HepG2 (cell line): ENCODE data around the gene LAMA1. TPM values are rescaled to one million over a fixed set of nuclear protein-coding genes. Genes with fewer than 3 reads are reported as not detected.

Experiments used
- ARHGAP35 ChIP-seq: sonication (generic); formaldehyde crosslinking; IDR thresholded peaks from 2 replicates; pipeline ENCODE4 v1.9.0; 2022; ENCODE audit warnings: mild to moderate bottlenecking, inconsistent platforms, moderate library complexity, missing genetic modification reagents, borderline replicate concordance
- ATF4 ChIP-seq, 2 experiments: fragments of 450-650 bp in 1 of 2; sonication (generic) in 1 of 2; formaldehyde crosslinking; IDR thresholded peaks; 2 replicates each; pipeline versions ENCODE4 v1.5.0 to v1.8.0; 2020 to 2022; ENCODE audit warnings: mild to moderate bottlenecking in 1 of 2, missing genetic modification reagents in 1 of 2
- ATRX ChIP-seq: sonication (generic); formaldehyde crosslinking; IDR thresholded peaks from 2 replicates; pipeline ENCODE4 v1.4.0; 2020; ENCODE audit warnings: missing genetic modification reagents, borderline replicate concordance
- BRCA1 ChIP-seq: sonication (generic); formaldehyde crosslinking; IDR thresholded peaks from 2 replicates; pipeline ENCODE4 v1.4.0; 2020; ENCODE audit warnings: missing genetic modification reagents
- ELF3 ChIP-seq: IDR thresholded peaks from 2 replicates; pipeline ENCODE4 v1.6.1; 2016; ENCODE audit warnings: missing genetic modification reagents, missing compliant biosample characterization
- GATAD2A ChIP-seq: IDR thresholded peaks from 2 replicates; pipeline ENCODE4 v1.6.1; 2016
- HDAC1 ChIP-seq: sonication (generic); formaldehyde crosslinking; IDR thresholded peaks from 2 replicates; pipeline ENCODE4 v1.5.1; 2020; ENCODE audit warnings: mild to moderate bottlenecking, missing genetic modification reagents
- HOXA7 ChIP-seq: sonication (generic); formaldehyde crosslinking; IDR thresholded peaks from 2 replicates; pipeline ENCODE4 v1.8.1; 2022; ENCODE audit warnings: mild to moderate bottlenecking, missing genetic modification reagents, moderate library complexity
- MAFG ChIP-seq: sonication (generic); formaldehyde crosslinking; IDR thresholded peaks from 2 replicates; pipeline ENCODE4 v1.5.1; 2020; ENCODE audit warnings: mild to moderate bottlenecking, missing genetic modification reagents
- MED13 ChIP-seq: sonication (generic); formaldehyde crosslinking; IDR thresholded peaks from 2 replicates; pipeline ENCODE4 v1.5.0; 2020; ENCODE audit warnings: missing genetic modification reagents
- NAIF1 ChIP-seq: sonication (generic); formaldehyde crosslinking; IDR thresholded peaks from 2 replicates; pipeline ENCODE4 v1.5.0; 2020; ENCODE audit warnings: mild to moderate bottlenecking, missing genetic modification reagents, borderline replicate concordance
- NCOR1 ChIP-seq: fragments of 200-600 bp; sonication (generic); IDR thresholded peaks from 2 replicates; pipeline ENCODE4 v1.7.0; 2017; ENCODE audit warnings: antibody characterized with exemption, low read length, borderline replicate concordance
- ONECUT2 ChIP-seq: sonication (generic); formaldehyde crosslinking; IDR thresholded peaks from 2 replicates; pipeline ENCODE4 v1.4.0; 2020; ENCODE audit warnings: missing genetic modification reagents
- PITX1 ChIP-seq: sonication (generic); formaldehyde crosslinking; IDR thresholded peaks from 2 replicates; pipeline ENCODE4 v1.5.1; 2020; ENCODE audit warnings: mild to moderate bottlenecking, missing genetic modification reagents
- SMAD9 ChIP-seq: sonication (generic); formaldehyde crosslinking; IDR thresholded peaks from 2 replicates; pipeline ENCODE4 v1.5.1; 2020; ENCODE audit warnings: mild to moderate bottlenecking, missing genetic modification reagents
- SOX5 ChIP-seq: IDR thresholded peaks from 2 replicates; pipeline ENCODE4 v1.6.1; 2016; ENCODE audit warnings: borderline replicate concordance
- ZNF263 ChIP-seq: sonication (generic); formaldehyde crosslinking; IDR thresholded peaks from 2 replicates; pipeline ENCODE4 v1.4.0; 2020; ENCODE audit warnings: missing genetic modification reagents
- ZNF326 ChIP-seq: sonication (generic); formaldehyde crosslinking; IDR thresholded peaks from 2 replicates; pipeline ENCODE4 v1.4.0; 2020; ENCODE audit warnings: missing genetic modification reagents, borderline replicate concordance
- ZNF44 ChIP-seq: sonication (generic); formaldehyde crosslinking; IDR thresholded peaks from 2 replicates; pipeline ENCODE4 v1.5.1; 2020; ENCODE audit warnings: mild to moderate bottlenecking, missing genetic modification reagents
- ZNF644 ChIP-seq: IDR thresholded peaks from 2 replicates; pipeline ENCODE4 v1.6.1; 2016; ENCODE audit warnings: low read depth
- polyA plus RNA-seq, 8 experiments: library from polyadenylated mRNA; depleted of rRNA in 3 of 8; stranded (reverse) in 7 of 8; unstranded in 1 of 8; fragments of >200 nt; fragmentation: Illumina TruSeq in 4 of 8; extraction: Trizol in 4 of 8; gene quantifications; 2 replicates each; pipeline versions ENCODE4 v1.2.1 to v1.2.3, GENCODE V29; 2011 to 2016; ENCODE audit warnings: low read depth in 4 of 8, missing spikeins in 1 of 8, mixed read lengths in 1 of 8; ENCODE audit not compliant: insufficient read depth in 1 of 8
- total RNA-seq, 5 experiments: library from RNA; depleted of rRNA; stranded (reverse); fragments of >200 nt; fragmentation: Illumina TruSeq; extraction: Trizol; gene quantifications; 2 replicates each; pipeline ENCODE4 v1.2.3, GENCODE V29; 2016; ENCODE audit warnings: low read depth in 1 of 5
- TF ChIP-seq, protein P1 (sequence below): IDR thresholded peaks from 2 replicates; pipeline ENCODE4 v1.6.1; 2016; ENCODE audit warnings: missing genetic modification reagents, missing compliant biosample characterization
- TF ChIP-seq, protein P2 (sequence below): IDR thresholded peaks from 2 replicates; pipeline ENCODE4 v1.6.1; 2016; ENCODE audit warnings: low read depth, borderline replicate concordance
- TF ChIP-seq, protein P3 (sequence below): sonication (generic); formaldehyde crosslinking; IDR thresholded peaks from 2 replicates; pipeline ENCODE4 v1.8.1; 2022; ENCODE audit warnings: low read depth, mild to moderate bottlenecking, missing genetic modification reagents
- TF ChIP-seq, protein P4 (sequence below): IDR thresholded peaks from 2 replicates; pipeline ENCODE4 v1.6.1; 2016; ENCODE audit warnings: low read depth

The LAMA1 gene
- total and polyA plus RNA-seq, 2 of the 13 experiments (the other 11 are each of a cell fraction or from before 2014, with no cell fraction given): 0.05 to 0.44 TPM

DNA sequence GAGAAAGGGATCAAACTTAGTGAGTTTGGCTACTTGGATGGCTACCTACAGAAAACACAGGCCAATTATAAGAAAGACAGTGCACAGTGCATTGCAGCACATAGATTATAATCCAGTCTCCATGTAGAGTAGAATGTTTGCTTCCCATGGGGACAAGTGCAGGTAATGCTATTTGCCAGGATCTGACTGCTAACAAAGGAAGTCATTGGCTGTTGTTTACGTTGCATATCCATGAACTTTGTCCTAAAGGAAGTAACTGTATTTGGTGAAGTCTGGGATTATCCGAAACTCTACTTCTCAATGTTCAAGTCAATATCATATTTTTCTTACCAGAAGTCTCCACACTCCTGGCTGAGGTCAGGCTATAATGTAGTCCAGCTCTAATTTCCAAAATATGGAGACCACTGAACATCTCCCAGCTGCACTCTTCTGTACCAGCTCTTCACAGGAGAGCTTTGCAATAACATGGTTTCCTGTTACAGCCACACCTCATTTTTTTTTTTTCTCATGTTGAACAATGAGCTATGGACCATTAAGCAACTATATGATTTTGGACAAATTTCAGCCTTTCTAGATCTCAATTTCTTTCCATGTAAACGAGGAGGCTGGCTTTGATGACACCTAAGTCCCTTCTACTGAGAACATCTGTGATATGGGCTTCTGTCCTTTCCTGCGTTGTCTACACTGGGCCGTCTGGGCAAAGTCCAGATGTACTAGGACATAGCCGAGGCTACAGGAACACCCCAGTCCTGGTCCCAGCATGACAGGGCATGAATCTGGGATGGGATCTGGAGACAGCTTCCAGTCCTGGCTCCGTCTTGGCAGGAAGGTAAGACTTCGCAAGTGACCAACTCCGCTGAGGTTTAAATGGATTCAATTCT, 154.8 kb downstream of the LAMA1 start (continued):
- TF ChIP-seq PITX1 (CRISPR knock-in tag) (no peak), MED13 (no peak), BRCA1 (CRISPR knock-in tag) (no peak), ONECUT2 (CRISPR knock-in tag) (no peak), SOX5 (peak; percentile 77; the same call in 1 of the 2 replicates), ATF4 (CRISPR knock-in tag; IDR thresholded peaks at IDR 0.05) (no peak), SMAD9 (CRISPR knock-in tag) (no peak), ELF3 (peak; percentile 71; the same call in 1 of the 2 replicates), ARHGAP35 (CRISPR knock-in tag) (no peak), ZNF644 (CRISPR knock-in tag) (peak; percentile 72; the same call in 1 of the 2 replicates), HDAC1 (CRISPR knock-in tag) (peak; percentile 53), NAIF1 (CRISPR knock-in tag) (no peak), MAFG (CRISPR knock-in tag) (no peak), ZNF326 (no peak), ZNF263 (CRISPR knock-in tag) (no peak), GATAD2A (CRISPR knock-in tag) (peak; percentile 47; the same call in 1 of the 2 replicates), ZNF44 (CRISPR knock-in tag) (no peak), HOXA7 (no peak), ATRX (no peak), NCOR1 (peak; percentile 38; the same call in 1 of the 2 replicates)
- TF ChIP-seq, protein P1, sequence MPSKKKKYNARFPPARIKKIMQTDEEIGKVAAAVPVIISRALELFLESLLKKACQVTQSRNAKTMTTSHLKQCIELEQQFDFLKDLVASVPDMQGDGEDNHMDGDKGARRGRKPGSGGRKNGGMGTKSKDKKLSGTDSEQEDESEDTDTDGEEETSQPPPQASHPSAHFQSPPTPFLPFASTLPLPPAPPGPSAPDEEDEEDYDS (CRISPR knock-in tag): no peak
- TF ChIP-seq, protein P2, sequence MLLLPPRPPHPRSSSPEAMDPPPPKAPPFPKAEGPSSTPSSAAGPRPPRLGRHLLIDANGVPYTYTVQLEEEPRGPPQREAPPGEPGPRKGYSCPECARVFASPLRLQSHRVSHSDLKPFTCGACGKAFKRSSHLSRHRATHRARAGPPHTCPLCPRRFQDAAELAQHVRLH (CRISPR knock-in tag): no peak
- TF ChIP-seq, protein P3, sequence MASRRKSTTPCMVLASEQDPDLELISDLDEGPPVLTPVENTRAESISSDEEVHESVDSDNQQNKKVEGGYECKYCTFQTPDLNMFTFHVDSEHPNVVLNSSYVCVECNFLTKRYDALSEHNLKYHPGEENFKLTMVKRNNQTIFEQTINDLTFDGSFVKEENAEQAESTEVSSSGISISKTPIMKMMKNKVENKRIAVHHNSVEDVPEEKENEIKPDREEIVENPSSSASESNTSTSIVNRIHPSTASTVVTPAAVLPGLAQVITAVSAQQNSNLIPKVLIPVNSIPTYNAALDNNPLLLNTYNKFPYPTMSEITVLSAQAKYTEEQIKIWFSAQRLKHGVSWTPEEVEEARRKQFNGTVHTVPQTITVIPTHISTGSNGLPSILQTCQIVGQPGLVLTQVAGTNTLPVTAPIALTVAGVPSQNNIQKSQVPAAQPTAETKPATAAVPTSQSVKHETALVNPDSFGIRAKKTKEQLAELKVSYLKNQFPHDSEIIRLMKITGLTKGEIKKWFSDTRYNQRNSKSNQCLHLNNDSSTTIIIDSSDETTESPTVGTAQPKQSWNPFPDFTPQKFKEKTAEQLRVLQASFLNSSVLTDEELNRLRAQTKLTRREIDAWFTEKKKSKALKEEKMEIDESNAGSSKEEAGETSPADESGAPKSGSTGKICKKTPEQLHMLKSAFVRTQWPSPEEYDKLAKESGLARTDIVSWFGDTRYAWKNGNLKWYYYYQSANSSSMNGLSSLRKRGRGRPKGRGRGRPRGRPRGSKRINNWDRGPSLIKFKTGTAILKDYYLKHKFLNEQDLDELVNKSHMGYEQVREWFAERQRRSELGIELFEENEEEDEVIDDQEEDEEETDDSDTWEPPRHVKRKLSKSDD (CRISPR knock-in tag): no peak
- TF ChIP-seq, protein P4, sequence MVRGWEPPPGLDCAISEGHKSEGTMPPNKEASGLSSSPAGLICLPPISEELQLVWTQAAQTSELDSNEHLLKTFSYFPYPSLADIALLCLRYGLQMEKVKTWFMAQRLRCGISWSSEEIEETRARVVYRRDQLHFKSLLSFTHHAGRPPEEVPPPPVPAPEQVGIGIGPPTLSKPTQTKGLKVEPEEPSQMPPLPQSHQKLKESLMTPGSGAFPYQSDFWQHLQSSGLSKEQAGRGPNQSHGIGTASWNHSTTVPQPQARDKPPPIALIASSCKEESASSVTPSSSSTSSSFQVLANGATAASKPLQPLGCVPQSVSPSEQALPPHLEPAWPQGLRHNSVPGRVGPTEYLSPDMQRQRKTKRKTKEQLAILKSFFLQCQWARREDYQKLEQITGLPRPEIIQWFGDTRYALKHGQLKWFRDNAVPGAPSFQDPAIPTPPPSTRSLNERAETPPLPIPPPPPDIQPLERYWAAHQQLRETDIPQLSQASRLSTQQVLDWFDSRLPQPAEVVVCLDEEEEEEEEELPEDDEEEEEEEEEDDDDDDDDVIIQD (CRISPR knock-in tag): peak; percentile 81; the same call in 1 of the 2 replicates
